Metanephros (tissue), 1 donor: ENCODE measurements around the gene CRTC1. TPM values are rescaled to one million over a fixed set of nuclear protein-coding genes. Genes with fewer than 3 reads are reported as not detected.

Experiments
- total RNA-seq: library from RNA; depleted of rRNA; stranded (reverse); fragments of >200 nt; gene quantifications from one replicate; pipeline ENCODE4 v1.2.3, GENCODE V29; 2014

Gene CRTC1, protein sequence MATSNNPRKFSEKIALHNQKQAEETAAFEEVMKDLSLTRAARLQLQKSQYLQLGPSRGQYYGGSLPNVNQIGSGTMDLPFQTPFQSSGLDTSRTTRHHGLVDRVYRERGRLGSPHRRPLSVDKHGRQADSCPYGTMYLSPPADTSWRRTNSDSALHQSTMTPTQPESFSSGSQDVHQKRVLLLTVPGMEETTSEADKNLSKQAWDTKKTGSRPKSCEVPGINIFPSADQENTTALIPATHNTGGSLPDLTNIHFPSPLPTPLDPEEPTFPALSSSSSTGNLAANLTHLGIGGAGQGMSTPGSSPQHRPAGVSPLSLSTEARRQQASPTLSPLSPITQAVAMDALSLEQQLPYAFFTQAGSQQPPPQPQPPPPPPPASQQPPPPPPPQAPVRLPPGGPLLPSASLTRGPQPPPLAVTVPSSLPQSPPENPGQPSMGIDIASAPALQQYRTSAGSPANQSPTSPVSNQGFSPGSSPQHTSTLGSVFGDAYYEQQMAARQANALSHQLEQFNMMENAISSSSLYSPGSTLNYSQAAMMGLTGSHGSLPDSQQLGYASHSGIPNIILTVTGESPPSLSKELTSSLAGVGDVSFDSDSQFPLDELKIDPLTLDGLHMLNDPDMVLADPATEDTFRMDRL
- total RNA-seq, result 10.2 TPM

DNA sequence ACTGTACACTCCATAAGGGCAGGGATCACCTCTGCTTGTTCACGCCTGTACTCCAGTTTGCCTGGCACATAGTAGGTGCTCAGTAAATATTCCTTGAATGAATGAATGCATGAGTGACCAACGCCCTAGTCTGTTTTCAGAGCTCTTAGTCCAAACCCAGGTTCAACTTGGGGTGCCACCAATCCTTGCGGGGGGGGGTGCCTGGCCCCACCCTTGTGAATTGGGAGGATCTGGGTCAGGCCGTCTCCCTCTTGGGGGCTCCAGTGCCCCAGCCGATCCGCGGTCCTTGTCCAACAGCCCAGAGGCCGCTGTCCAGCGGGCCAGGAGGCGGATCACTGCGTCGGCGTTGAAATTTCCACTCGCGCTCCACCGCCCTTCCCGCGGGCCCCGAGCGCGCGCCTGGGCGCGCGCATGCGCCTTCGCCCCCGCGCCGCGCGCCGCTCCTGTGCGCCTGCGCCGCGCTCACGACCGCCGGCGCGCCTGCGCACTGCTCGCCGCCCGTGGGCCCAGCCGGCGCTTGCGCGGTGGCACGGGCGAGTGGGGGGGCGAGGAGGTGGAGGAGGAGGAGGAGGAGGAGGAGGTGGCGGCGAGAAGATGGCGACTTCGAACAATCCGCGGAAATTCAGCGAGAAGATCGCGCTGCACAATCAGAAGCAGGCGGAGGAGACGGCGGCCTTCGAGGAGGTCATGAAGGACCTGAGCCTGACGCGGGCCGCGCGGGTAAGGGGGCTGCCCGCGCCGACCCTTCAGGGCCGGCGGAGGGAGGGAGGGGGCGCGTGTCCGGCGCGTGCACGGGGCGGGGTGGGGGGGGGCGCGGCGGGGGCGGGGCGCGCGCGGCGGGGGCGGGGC, at the start of gene CRTC1:
CRTC1 (plus strand) TSS at position 572 of the 849 bp plus-strand sequence; CDS start at position 595, 23 bp downstream.

DNA sequence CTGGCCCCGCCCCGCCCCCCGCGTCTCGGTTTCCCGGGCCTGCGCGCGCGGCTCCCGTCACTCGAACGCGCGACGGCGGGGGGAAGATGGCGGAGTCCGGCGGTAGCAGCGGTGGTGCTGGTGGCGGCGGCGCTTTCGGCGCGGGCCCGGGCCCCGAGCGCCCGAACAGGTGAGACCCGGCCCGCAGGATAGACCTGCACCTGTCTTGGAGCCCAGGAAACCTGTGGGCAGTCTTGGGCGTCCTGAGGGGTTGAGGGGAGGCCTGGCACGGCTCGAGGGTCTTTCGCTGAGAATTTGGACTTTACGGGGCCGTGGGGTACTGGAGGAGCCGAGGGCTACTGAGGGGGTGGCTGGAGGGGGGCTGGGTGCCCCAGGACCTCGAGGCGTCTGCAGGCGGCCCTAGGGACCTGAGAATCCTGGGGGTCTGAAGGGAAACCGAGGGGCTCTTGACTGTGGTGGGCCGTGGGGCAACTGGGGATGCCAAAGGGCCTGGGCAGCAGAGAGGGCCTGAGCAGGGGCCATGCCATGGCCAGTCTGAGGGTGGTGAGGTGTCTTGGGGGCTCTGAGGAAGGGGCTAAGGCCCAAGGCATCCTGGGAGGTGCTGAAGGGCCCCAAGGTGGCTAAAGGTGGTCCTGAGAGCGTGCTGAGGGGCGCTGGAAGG, 46.4 kb upstream of the CRTC1 start, which contains the start of gene KLHL26:
KLHL26 (plus strand) TSS at position 60 of the 661 bp plus-strand sequence; CDS start at position 87, 27 bp downstream.

DNA sequence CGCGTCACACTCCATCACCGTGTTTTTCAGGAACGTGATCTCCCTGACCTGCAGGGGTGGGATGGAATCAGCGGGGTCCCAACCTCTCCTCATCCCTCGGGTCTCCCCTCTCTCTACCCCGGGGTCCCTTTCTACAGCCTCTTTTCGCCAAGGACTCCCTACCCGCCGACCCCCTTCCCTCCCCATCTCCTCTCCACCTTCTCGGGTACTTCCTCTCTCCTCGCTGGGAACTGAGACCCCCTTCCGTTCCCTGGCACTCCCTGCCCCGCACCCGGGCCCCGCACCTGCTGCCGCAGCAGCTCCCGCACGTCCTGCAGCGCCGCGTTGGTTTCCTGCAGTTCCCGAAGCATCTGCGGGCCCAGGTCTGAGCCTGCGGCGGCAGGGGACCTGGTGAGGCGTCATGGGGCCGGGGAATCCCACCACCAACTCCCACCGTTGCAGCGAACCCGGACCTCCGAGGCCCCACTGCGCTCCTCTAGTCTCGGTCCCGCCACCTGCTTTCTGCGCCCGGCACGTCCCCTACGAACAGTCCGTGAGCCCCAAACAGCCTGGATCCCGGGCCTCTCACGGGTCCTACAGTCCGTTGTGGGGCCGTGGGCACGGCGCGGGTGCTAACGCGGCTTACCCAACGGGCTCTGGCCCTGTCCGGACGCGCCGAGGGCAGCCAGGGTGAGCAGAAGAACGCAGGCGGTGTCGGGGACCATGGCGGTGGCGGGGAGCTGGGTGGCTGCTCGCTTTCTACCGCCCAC, 107.3 kb downstream of the CRTC1 start, which contains the start of gene COMP:
COMP (minus strand) TSS at position 740 of the 749 bp plus-strand sequence; CDS start at position 704, 36 bp downstream.

DNA sequence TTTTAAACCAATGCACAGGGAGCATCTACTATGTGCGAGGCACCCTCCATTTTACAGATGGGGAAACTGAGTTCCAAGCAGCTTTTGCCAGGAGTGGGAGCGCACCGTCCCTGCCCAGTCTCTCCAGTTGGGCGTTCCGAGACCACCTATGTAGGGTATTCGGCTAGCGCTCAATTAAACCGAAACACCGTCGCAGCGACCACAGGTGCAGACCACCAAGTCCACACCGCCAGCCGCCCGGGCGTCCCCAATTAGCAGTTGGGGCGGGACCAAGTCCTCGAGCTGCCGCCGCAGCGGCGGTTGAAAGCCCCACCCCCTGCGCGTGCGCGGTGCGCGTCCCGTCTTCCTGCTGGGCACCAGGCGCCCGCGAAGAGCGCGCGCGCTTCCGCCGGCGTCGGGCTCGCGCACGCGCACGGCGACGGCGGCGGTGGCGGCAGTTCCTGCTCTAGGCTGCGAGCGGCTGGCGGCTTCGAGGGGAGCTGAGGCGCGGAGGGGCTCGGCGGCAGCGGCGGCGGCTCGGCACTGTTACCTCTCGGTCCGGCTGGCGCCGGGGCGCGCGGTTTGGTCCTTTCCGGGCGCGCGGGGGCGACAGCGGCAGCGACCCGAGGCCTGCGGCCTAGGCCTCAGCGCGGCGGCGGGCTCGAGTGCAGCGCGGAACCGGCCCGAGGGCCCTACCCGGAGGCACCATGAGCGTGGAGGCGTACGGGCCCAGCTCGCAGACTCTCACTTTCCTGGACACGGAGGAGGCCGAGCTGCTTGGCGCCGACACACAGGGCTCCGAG, 148.2 kb downstream of the CRTC1 start, which contains the start of gene UPF1:
UPF1 (plus strand) TSS at position 436 of the 782 bp plus-strand sequence; CDS start at position 687, 251 bp downstream.

Other genes starting within 250 kb of the CRTC1 start
- 126 TPM for gene ISYNA1, start 245.5 kb upstream of the CRTC1 start, total RNA-seq
- gene ELL, start 161.6 kb upstream of the CRTC1 start, total RNA-seq, result 19.2 TPM
- 162 TPM for gene FKBP8, start 140.1 kb upstream of the CRTC1 start, total RNA-seq
- gene KXD1, start 125.8 kb upstream of the CRTC1 start, total RNA-seq, result 50.3 TPM
- 1,386 TPM for gene UBA52, start 111.8 kb upstream of the CRTC1 start, total RNA-seq
- 60.1 TPM for gene REX1BD, start 94.9 kb upstream of the CRTC1 start, total RNA-seq
- 1.2 TPM for gene CRLF1, start 76.9 kb upstream of the CRTC1 start, total RNA-seq
- gene TMEM59L, start 70.8 kb upstream of the CRTC1 start, total RNA-seq, result 5.4 TPM
- gene KLHL26, start 46.7 kb upstream of the CRTC1 start, total RNA-seq, result 12.3 TPM
- gene COMP, start 107.6 kb downstream of the CRTC1 start, total RNA-seq, result 0.82 TPM
- gene UPF1, start 148.3 kb downstream of the CRTC1 start, total RNA-seq, result 83.0 TPM
- 6.8 TPM for gene CERS1, start 212.5 kb downstream of the CRTC1 start, total RNA-seq
- 118 TPM for gene COPE, start 235.7 kb downstream of the CRTC1 start, total RNA-seq
- 43.4 TPM for gene DDX49, start 236.0 kb downstream of the CRTC1 start, total RNA-seq